Mesodermal cell (in vitro differentiated cells): ENCODE measurements around the gene TMEM235.

Experiments used
- H3K27ac ChIP-seq: 2 replicates; pipeline ENCODE4 v1.7.0; 2013; ENCODE audit warnings: mild to moderate bottlenecking, low read depth, low read length, moderate library complexity; ENCODE audit not compliant: severe bottlenecking
- H3K36me3 ChIP-seq: 2 replicates; pipeline ENCODE4 v1.7.1; 2013; ENCODE audit warnings: mild to moderate bottlenecking, low read length, moderate library complexity; ENCODE audit not compliant: control insufficient read depth, insufficient read depth
- H3K4me1 ChIP-seq: one replicate; pipeline ENCODE4 v1.7.1; 2013; ENCODE audit warnings: mild to moderate bottlenecking, low read length; ENCODE audit not compliant: insufficient read depth, control insufficient read depth, poor library complexity, severe bottlenecking
- H3K4me3 ChIP-seq: 2 replicates; pipeline ENCODE4 v1.7.0; 2013; ENCODE audit warnings: low read length, control low read depth, mild to moderate bottlenecking; ENCODE audit not compliant: insufficient read depth, poor library complexity, severe bottlenecking; ENCODE audit errors: extremely low read depth
- H3K9me3 ChIP-seq: 2 replicates; pipeline ENCODE4 v1.7.1; 2013; ENCODE audit warnings: mild to moderate bottlenecking, low read length, moderate library complexity; ENCODE audit not compliant: control insufficient read depth
- WGBS, 2 experiments: methylation state at CpG; one replicate each; pipeline ENCODE4 v1.1.5; 2013; ENCODE audit warnings: missing lambda C conversion rate in 2 of 2; ENCODE audit not compliant: insufficient coverage in 2 of 2; 5-methylcytosine and 5-hydroxymethylcytosine counted together

Gene TMEM235

GRCh38 chr17:78219396-78220150, 11.9 kb upstream of the TMEM235 start:
- Histone ChIP-seq H3K4me3 (no peak overlapping the region), H3K9me3 (no peaks in the 10 kb centered on the region), H3K27ac (no peak overlapping the region), H3K4me1 (peaks cover 4% of the 10 kb centered on the region), H3K36me3 (peaks cover 88% of the 10 kb centered on the region)
- WGBS, 2 experiments = 91 to 93% methylated on average over 11 of the region's 11 CpGs

DNA sequence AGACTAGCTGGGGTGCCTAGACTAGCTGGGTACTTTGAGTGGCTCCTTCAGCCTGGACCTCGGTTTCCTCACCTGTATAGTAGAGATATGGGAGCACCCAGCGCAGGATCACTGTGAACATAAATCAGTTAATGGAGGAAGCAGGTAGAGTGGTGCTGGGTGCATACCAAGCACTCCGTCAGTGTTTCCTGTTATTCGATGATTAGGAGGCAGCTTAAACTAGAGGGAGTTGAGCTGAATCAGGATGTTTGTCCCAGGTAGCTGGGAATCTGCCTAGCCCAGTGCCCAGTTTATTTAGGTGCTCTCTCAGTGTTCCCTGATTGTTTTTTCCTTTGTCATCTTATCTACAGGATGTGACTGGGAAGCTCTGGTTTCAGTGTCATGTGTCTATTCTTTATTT, 8.4 kb upstream of the TMEM235 start:
- Histone ChIP-seq H3K36me3 (peaks cover 66% of the 10 kb centered on the region), H3K9me3 (no peaks in the 10 kb centered on the region), H3K27ac (peak overlapping the region; percentile 23), H3K4me1 (peaks cover 4% of the 10 kb centered on the region), H3K4me3 (no peak overlapping the region)
- WGBS, 2 experiments = 95 to 97% methylated on average over 4 of the region's 4 CpGs

- H3K27ac ChIP-seq = no peak overlapping the region
- WGBS, 2 experiments = 96 to 100% methylated on average over 2 of the region's 3 CpGs
- no peaks in the 10 kb centered on the region for H3K9me3 ChIP-seq
- peaks cover 4% of the 10 kb centered on the region for H3K4me1 ChIP-seq
- no peak overlapping the region for H3K4me3 ChIP-seq
- H3K36me3 ChIP-seq = peaks cover 60% of the 10 kb centered on the region
Observed at GRCh38 chr17:78223765-78224164, 7.7 kb upstream of the TMEM235 start.

- peaks cover 3% of the 10 kb centered on the region for H3K4me1 ChIP-seq
- H3K9me3 ChIP-seq = no peaks in the 10 kb centered on the region
- H3K36me3 ChIP-seq = peaks cover 53% of the 10 kb centered on the region
- H3K4me3 ChIP-seq = no peak overlapping the region
- H3K27ac ChIP-seq = no peak overlapping the region
- 93% methylated on average over 26 to 27 of the region's 27 CpGs for WGBS, 2 experiments
Observed at GRCh38 chr17:78224231-78225087, 7.0 kb upstream of the TMEM235 start.

DNA sequence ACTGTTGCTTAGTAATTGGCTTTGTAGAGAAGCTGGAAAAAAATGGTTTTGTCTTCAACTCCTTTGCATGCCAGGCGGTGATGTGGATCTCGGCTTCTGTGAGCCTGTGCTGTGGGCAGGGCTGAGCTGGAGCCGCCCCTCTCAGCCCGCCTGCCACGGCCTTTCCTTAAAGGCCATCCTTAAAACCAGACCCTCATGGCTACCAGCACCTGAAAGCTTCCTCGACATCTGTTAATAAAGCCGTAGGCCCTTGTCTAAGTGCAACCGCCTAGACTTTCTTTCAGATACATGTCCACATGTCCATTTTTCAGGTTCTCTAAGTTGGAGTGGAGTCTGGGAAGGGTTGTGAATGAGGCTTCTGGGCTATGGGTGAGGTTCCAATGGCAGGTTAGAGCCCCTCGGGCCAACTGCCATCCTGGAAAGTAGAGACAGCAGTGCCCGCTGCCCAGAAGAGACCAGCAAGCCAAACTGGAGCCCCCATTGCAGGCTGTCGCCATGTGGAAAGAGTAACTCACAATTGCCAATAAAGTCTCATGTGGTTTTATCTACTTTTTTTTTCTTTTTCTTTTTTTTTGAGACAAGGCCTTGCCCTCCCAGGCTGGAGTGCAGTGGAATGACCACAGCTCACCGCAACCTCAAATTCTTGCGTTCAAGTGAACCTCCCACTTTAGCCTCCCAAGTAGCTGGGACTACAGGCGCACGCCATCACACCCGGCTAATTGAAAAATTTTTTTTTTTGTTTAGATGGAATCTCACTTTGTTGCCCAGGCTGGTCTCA, 6.2 kb upstream of the TMEM235 start:
- WGBS, 2 experiments = 92 to 96% methylated on average over 12 to 13 of the region's 16 CpGs
- Histone ChIP-seq H3K36me3 (peaks cover 46% of the 10 kb centered on the region), H3K27ac (no peak overlapping the region), H3K4me1 (no peaks in the 10 kb centered on the region), H3K4me3 (no peak overlapping the region), H3K9me3 (no peaks in the 10 kb centered on the region)

DNA sequence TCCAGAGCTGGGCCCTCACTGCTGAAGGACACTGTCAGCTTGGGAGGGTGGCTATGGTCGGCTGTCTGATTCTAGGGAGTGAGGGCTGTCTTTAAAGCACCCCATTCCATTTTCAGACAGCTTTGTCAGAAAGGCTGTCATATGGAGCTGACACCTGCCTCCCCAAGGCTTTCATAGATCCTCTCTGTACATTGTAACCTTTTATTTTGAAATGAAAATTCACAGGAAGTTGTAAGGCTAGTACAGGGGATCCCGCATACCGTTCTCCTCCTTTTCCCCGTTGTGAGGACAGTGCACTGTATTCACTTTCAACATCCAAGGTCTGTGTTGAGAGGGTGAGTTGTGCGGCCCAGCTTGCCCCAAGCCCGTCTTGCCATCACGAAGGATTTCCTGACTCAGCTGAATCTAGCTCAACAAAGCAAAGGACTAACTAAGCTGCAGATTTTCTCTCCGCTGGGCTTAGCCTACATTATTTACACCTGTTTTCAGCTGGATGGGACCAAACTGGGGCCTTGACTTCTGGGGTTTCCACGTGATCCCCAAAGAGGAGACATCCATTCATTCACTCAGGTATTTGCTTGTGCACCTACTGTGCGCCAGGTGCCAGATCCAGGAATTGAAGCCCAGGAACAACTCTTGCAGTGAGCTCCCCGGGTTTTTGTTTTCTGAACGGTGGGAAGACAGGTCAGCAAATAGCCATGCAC, 5.2 kb upstream of the TMEM235 start:
- peaks cover 37% of the 10 kb centered on the region for H3K36me3 ChIP-seq
- no peaks in the 10 kb centered on the region for H3K9me3 ChIP-seq
- no peak overlapping the region for H3K27ac ChIP-seq
- H3K4me3 ChIP-seq = no peak overlapping the region
- 78 to 82% methylated on average over 9 to 12 of the region's 12 CpGs for WGBS, 2 experiments
- no peaks in the 10 kb centered on the region for H3K4me1 ChIP-seq

DNA sequence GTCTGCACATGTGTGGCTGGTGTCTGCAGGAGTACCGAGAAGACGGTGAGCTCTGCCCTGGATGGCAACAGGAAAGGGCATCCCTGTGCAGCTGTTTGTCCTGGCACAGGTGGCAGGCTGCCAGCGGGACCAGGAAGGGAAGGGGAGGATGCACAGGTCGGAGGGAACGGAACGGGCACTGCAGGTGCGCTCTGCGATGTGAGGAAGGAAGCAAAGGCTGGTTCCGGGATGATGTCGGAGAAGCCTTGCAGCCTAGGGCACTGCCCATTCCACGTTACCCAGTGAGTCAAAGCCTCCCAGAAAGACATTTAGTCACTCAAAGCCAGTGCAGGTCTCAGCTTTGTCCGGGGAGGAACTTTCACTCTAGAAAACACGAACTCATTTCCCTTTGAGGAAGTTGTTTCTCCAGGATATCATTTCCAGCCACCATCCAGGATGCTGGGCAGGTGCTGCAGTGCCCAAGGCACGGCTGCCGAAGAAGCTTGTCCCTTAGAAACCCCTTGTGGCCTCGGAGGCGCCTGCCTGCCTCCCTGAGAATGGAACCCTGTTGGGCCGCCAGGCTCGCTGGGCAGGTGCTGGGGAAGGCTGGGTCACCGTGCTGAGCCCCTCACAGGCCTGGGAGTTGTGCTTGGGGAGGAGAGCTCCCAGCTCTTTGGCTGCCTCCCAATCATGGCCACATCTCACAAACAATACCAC, 4.5 kb upstream of the TMEM235 start:
- H3K4me3 ChIP-seq = no peak overlapping the region
- H3K4me1 ChIP-seq = no peaks in the 10 kb centered on the region
- no peaks in the 10 kb centered on the region for H3K9me3 ChIP-seq
- H3K36me3 ChIP-seq = peaks cover 30% of the 10 kb centered on the region
- H3K27ac ChIP-seq = no peak overlapping the region
- 86 to 88% methylated on average over 18 to 19 of the region's 20 CpGs for WGBS, 2 experiments

- H3K27ac ChIP-seq = no peak overlapping the region
Observed at GRCh38 chr17:78227455-78227916, 3.9 kb upstream of the TMEM235 start.

GRCh38 chr17:78228176-78228575, 3.3 kb upstream of the TMEM235 start:
- Histone ChIP-seq H3K27ac (no peak overlapping the region), H3K9me3 (no peaks in the 10 kb centered on the region), H3K4me1 (no peaks in the 10 kb centered on the region), H3K36me3 (peaks cover 19% of the 10 kb centered on the region), H3K4me3 (no peak overlapping the region)
- 89% methylated on average over 3 of the region's 4 CpGs; no CpG with 5 or more reads in 1 of the 2 experiments for WGBS, 2 experiments

More at GRCh38 chr17:78227455-78227916, 3.9 kb upstream of the TMEM235 start:
- H3K36me3 ChIP-seq = peaks cover 26% of the 10 kb centered on the region
- WGBS, 2 experiments = 94 to 99% methylated on average over 8 to 10 of the region's 10 CpGs
- no peaks in the 10 kb centered on the region for H3K9me3 ChIP-seq
- H3K4me3 ChIP-seq = no peak overlapping the region
- no peaks in the 10 kb centered on the region for H3K4me1 ChIP-seq
